Pancreas (tissue), 10 donors: Measurements from ENCODE around the gene PPIA. TPM values are rescaled to one million over a fixed set of nuclear protein-coding genes. Genes with fewer than 3 reads are reported as not detected.

Experiments used
- ATAC-seq, 4 donors: fragments of 200-7000 bp; cut with Tn5 transposase; one replicate each; pipeline versions ENCODE4 v1.8.0 to v1.9.1; 2020; ENCODE audit warnings: mild to moderate bottlenecking in 4 of 4, moderate library complexity in 4 of 4
- DNase-seq, 6 donors: peaks; one replicate each; pipeline ENCODE4 v3.0.0-alpha.2; 2020
- FAIRE-seq: peaks from 2 replicates; lab custom pipeline; 2012; peaks lifted over from hg19 to GRCh38; lab: Jason Lieb, UNC
- H3K27ac ChIP-seq, 4 donors: fragments of 200-600 bp; sonication (generic); 1 replicate in 3 of 4; 2 replicates in 1 of 4; pipeline versions ENCODE4 v1.5.0 to v1.8.0; 2020
- H3K27me3 ChIP-seq, 4 donors: fragments of 200-600 bp; one replicate each; pipeline ENCODE4 v1.8.0; 2021
- H3K36me3 ChIP-seq, 3 donors: fragments of 200-600 bp; sonication (generic) in 1 of 3; one replicate each; pipeline versions ENCODE4 v1.5.0 to v1.8.0; 2020 to 2021
- H3K4me1 ChIP-seq, 3 donors: fragments of 200-600 bp; one replicate each; pipeline ENCODE4 v1.8.0; 2021
- H3K4me3 ChIP-seq, 4 donors: fragments of 200-600 bp; sonication (generic) in 2 of 4; one replicate each; pipeline versions ENCODE4 v1.5.0 to v1.8.0; 2020 to 2021
- H3K9me3 ChIP-seq, 4 donors: fragments of 200-600 bp; one replicate each; pipeline ENCODE4 v1.8.0; 2021
- WGBS, 2 donors: extraction: QIAGEN DNeasy Blood & Tissue Kit; methylation state at CpG; one replicate each; pipeline ENCODE4 v1.1.7; 2013; 5-methylcytosine and 5-hydroxymethylcytosine counted together
- intact Hi-C, 3 donors: fragments of 100-400 bp; cut with DNase I; formaldehyde crosslinking; loops; one replicate each; pipeline versions ENCODE4 v1.11.1 to v1.14.2; 2022
- polyA plus RNA-seq, 2 donors: library from polyadenylated mRNA; stranded (reverse); fragments of 200-250 nt; gene quantifications; one replicate each; pipeline ENCODE4 v1.2.3, GENCODE V29; 2013
- total RNA-seq, 6 donors: library from RNA; stranded (reverse); fragmentation: NEBNext Ultra II Directional in 4 of 6; extraction: Animal tissue kit (Norgen Biotek cat#: 25700) in 4 of 6; gene quantifications; one replicate each; pipeline versions ENCODE4 v1.2.1 to v1.2.4, GENCODE V29; 2021 to 2023
- TF ChIP-seq, protein P1 (sequence below), 4 donors: fragments of 200-600 bp; sonication (generic) in 3 of 4; IDR thresholded peaks; one replicate each; pipeline versions ENCODE4 v1.5.0 to v1.8.0; 2021; ENCODE audit warnings: antibody characterized with exemption in 4 of 4
- donor health status: healthy with polysubstance abuse.
- donor health status: DM: no; HTN: no; CAD: no; lungs with moderate emphysema.
- donor health status: DM: no; HTN: no; CAD: no.
- donor health status: control.
- donor health status: control.
- donor health status: Bipolar disorder and iron deficiency.
- donor health status: DM: yes; HTN: yes; CAD: no.
- donor health status: DM: no; HTN: no; CAD: no.
- donor health status: DM: no; HTN: no; CAD: no.
- donor health status: DM: yes; HTN: yes; CAD: no.

Gene PPIA
- total and polyA plus RNA-seq, 8 donors, result 281 to 1,024 (median 522) TPM

- 87 to 90% methylated on average over 17 to 18 of the region's 18 CpGs for WGBS, 2 donors
- H3K4me3 ChIP-seq, result no peak overlapping the region
- H3K27ac ChIP-seq, result no peak overlapping the region
- H3K4me1 ChIP-seq, result no peaks in the 10 kb centered on the region
- intact Hi-C loops, result no loop called here
- DNase-seq, result peak in 2 of 6 donors; percentile 53 to 76
- H3K9me3 ChIP-seq, result no peaks in the 10 kb centered on the region
- H3K27me3 ChIP-seq, result no peaks in the 10 kb centered on the region
- no peak for ATAC-seq
- H3K36me3 ChIP-seq, result peaks cover 3 to 73% (median 26%) of the 10 kb centered on the region in 3 donors
- TF ChIP-seq, protein P1, sequence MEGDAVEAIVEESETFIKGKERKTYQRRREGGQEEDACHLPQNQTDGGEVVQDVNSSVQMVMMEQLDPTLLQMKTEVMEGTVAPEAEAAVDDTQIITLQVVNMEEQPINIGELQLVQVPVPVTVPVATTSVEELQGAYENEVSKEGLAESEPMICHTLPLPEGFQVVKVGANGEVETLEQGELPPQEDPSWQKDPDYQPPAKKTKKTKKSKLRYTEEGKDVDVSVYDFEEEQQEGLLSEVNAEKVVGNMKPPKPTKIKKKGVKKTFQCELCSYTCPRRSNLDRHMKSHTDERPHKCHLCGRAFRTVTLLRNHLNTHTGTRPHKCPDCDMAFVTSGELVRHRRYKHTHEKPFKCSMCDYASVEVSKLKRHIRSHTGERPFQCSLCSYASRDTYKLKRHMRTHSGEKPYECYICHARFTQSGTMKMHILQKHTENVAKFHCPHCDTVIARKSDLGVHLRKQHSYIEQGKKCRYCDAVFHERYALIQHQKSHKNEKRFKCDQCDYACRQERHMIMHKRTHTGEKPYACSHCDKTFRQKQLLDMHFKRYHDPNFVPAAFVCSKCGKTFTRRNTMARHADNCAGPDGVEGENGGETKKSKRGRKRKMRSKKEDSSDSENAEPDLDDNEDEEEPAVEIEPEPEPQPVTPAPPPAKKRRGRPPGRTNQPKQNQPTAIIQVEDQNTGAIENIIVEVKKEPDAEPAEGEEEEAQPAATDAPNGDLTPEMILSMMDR (IDR thresholded peaks at IDR 0.05), result no peak
- no peak for FAIRE-seq
Observed at GRCh38 chr7:44760034-44760580, 36.4 kb upstream of the PPIA start.

- H3K4me1 ChIP-seq, result no peaks in the 10 kb centered on the region
- ATAC-seq (peak; percentile 25 to 58 (median 52)), FAIRE-seq (no peak), DNase-seq (peak in 1 of 6 donors; percentile 76)
- H3K9me3 ChIP-seq, result no peaks in the 10 kb centered on the region
- no peak overlapping the region for H3K27ac ChIP-seq
- TF ChIP-seq, protein P1 (IDR thresholded peaks at IDR 0.05), result no peak
- intact Hi-C loops, result no loop called here
- 90 to 91% methylated on average over 48 of the region's 48 CpGs for WGBS, 2 donors
- peaks cover 3 to 84% (median 33%) of the 10 kb centered on the region in 3 donors for H3K36me3 ChIP-seq
- H3K27me3 ChIP-seq, result no peaks in the 10 kb centered on the region
- no peak overlapping the region for H3K4me3 ChIP-seq
Observed at GRCh38 chr7:44761207-44762161, 35.0 kb upstream of the PPIA start.

- DNase-seq (no peak), ATAC-seq (no peak), FAIRE-seq (no peak)
- TF ChIP-seq, protein P1 (IDR thresholded peaks at IDR 0.05), result no peak
- H3K9me3 ChIP-seq, result no peaks in the 10 kb centered on the region
- intact Hi-C loops, result no loop called here
- peaks cover 0 to 4% (median 3%) of the 10 kb centered on the region in 3 donors for H3K4me1 ChIP-seq
- no peaks in the 10 kb centered on the region for H3K27me3 ChIP-seq
- no peak overlapping the region for H3K27ac ChIP-seq
- H3K36me3 ChIP-seq, result peaks cover 3 to 84% (median 30%) of the 10 kb centered on the region in 3 donors
- 85 to 92% methylated on average over 9 of the region's 9 CpGs for WGBS, 2 donors
- no peak overlapping the region for H3K4me3 ChIP-seq
Observed at GRCh38 chr7:44762300-44762699, 34.2 kb upstream of the PPIA start.

DNA sequence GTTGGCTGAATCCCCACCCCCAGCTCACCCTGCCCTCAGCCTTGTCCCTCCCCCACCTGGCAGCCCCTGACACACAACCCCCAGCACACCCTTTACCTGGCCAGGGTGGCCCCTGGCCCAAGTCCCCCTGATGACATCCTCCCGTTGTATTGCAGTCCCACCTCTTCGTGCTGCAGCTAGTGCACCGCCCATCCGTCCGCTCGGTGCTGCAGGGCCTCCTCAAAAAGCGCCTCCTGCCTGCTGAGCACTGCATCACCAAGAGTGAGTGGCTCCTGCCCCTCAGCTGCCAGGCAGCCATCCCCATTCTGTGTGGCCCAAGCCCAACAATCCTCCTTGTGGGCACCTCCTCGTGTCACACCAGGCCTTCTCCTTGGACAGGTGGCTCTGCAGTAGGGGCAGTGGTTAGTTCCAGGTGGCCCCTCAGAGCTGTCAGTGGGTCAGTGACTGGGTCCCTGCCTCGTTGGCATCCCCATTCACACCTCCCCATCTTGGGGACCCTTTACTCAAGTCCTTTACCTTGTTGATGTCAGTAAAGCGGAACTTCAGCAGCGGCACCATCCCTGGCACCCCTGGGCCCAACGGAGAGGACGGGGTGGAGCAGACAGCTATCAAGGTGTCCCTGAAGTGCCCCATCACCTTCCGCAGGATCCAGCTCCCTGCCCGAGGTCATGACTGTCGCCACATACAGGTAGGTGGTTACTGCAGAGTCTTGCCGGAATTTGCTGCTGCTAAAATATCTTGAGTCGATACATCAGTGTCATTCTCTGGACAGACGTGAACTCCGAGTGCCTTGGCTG lies 33.6 kb upstream of the PPIA start:
- Histone ChIP-seq H3K9me3 (no peaks in the 10 kb centered on the region), H3K36me3 (peaks cover 3 to 81% (median 30%) of the 10 kb centered on the region in 3 donors), H3K4me3 (no peak overlapping the region), H3K27ac (no peak overlapping the region), H3K27me3 (no peaks in the 10 kb centered on the region), H3K4me1 (peaks cover 4 to 9% (median 9%) of the 10 kb centered on the region in 3 donors)
- FAIRE-seq (no peak), ATAC-seq (no peak), DNase-seq (peak in 1 of 6 donors; percentile 63)
- WGBS, 2 donors, result 92 to 95% methylated on average over 20 of the region's 20 CpGs
- TF ChIP-seq, protein P1 (IDR thresholded peaks at IDR 0.05), result no peak
- intact Hi-C loops, result no loop called here
